ENCODE measurements around the gene TMEM143. TPM values are rescaled to one million over a fixed set of nuclear protein-coding genes. Genes with fewer than 3 reads are reported as not detected.

TMEM143 gene
- total RNA-seq, 1 experiment from 2014 or later = 15.2 TPM

- no peaks in the 10 kb centered on the region for H3K9me3 Mint-ChIP-seq
- Histone ChIP-seq H3K56ac (ENCODE audit: insufficient read length, low read depth, low read length) (no peak overlapping the region), H3K23ac (ENCODE audit: insufficient read length, low read depth, low read length) (no peak overlapping the region), H2BK15ac (ENCODE audit: low read depth, low read length) (no peak overlapping the region), H2BK12ac (ENCODE audit: insufficient read length, low read depth, low read length) (no peak overlapping the region), H3K79me1 (ENCODE audit: insufficient read depth, low read depth, low read length, poor library complexity, severe bottlenecking) (no peaks in the 10 kb centered on the region), H2BK120ac (ENCODE audit: low read depth, low read length, poor library complexity, severe bottlenecking) (no peak overlapping the region), H3T11ph (ENCODE audit: low read length) (no peak overlapping the region), H3K9ac (ENCODE audit: extremely low read depth, insufficient read length, low read length) (no peak overlapping the region), H3K4ac (ENCODE audit: low read depth, low read length) (no peak overlapping the region), H4K5ac (ENCODE audit: insufficient read length, low read depth, low read length) (no peak overlapping the region), H3K23me2 (ENCODE audit: insufficient read length, low read depth, low read length, poor library complexity, severe bottlenecking) (no peaks in the 10 kb centered on the region), H4K8ac (replicated peaks; ENCODE audit: insufficient read length, low read depth, low read length) (no peak overlapping the region), H2BK5ac (ENCODE audit: insufficient read length, low read length) (no peak overlapping the region), H3K79me2 (ENCODE audit: insufficient read depth, low read length) (no peaks in the 10 kb centered on the region), H3K4me1 (ENCODE audit: insufficient read depth, low read length) (no peaks in the 10 kb centered on the region), H3K27ac (ENCODE audit: insufficient read length, low read depth, low read length) (no peak overlapping the region), H2AK5ac (ENCODE audit: insufficient read length, low read length) (no peak overlapping the region), H2AFZ (ENCODE audit: low read length) (no peak overlapping the region), H3K18ac (ENCODE audit: insufficient read length, low read depth, low read length) (no peak overlapping the region), H4K20me1 (ENCODE audit: control insufficient read depth, insufficient read depth, insufficient read length) (no peaks in the 10 kb centered on the region), H3K14ac (ENCODE audit: insufficient read depth, low read length) (no peak overlapping the region), H2BK20ac (ENCODE audit: low read depth, low read length, poor library complexity, severe bottlenecking) (no peak overlapping the region), H4K91ac (ENCODE audit: insufficient read length, low read depth, low read length) (no peak overlapping the region), H3K9me3 (ENCODE audit: control insufficient read depth, low read depth, low read length) (no peaks in the 10 kb centered on the region), H3K27me3 (ENCODE audit: insufficient read depth, low read length) (no peaks in the 10 kb centered on the region), H3K4me2 (ENCODE audit: insufficient read depth, insufficient read length, low read length) (no peak overlapping the region)
- H3K27ac Mint-ChIP-seq = 0 out of 7 replicates have a peak overlapping the region, but pooled peaks of 1 of the 3 experiments have one; percentile 5
- no peaks in the 10 kb centered on the region for H3K27me3 Mint-ChIP-seq (ENCODE audit: low read depth)
- no CpG with 5 or more reads among the region's 8 CpGs for WGBS (ENCODE audit: extremely low coverage, insufficient read length, low lambda C conversion rate)
- peak; percentile 84 for DNase-seq
- peak; percentile 95 for TF ChIP-seq CTCF (conservative IDR thresholded peaks at IDR 0.05)
- H3K4me1 Mint-ChIP-seq = peaks cover 5 to 12% of the 10 kb centered on the region in 2 experiments
- no peak overlapping the region for H3K4me3 Mint-ChIP-seq
- H3K36me3 Mint-ChIP-seq (ENCODE audit: insufficient read depth in 1 of 3, low read depth in 3 of 3) = no peaks in the 10 kb centered on the region
Observed at GRCh38 chr19:48351341-48351752, 12.4 kb downstream of the TMEM143 start.
